IPS DF 6.9 (cell line): ENCODE results near the gene FAM151A.

ENCODE experiments used
- DNase-seq: peaks from one replicate; pipeline ENCODE4 v3.0.0-alpha.2; 2013; ENCODE audit warnings: low read depth, low spot score
- H3K27ac ChIP-seq: one replicate; pipeline ENCODE4 v1.5.1; 2013; ENCODE audit warnings: low read length, control low read depth
- H3K27me3 ChIP-seq: 2 replicates; pipeline ENCODE4 v1.6.1; 2013; ENCODE audit warnings: mild to moderate bottlenecking, low read length; ENCODE audit not compliant: control insufficient read depth, insufficient read depth
- H3K36me3 ChIP-seq: 2 replicates; pipeline ENCODE4 v1.6.1; 2013; ENCODE audit warnings: low read length; ENCODE audit not compliant: control insufficient read depth, insufficient read depth
- H3K4me1 ChIP-seq: 2 replicates; pipeline ENCODE4 v1.6.1; 2013; ENCODE audit warnings: low read length; ENCODE audit not compliant: control insufficient read depth, insufficient read depth
- H3K4me3 ChIP-seq: 2 replicates; pipeline ENCODE4 v1.5.1; 2013; ENCODE audit warnings: mild to moderate bottlenecking, low read length
- H3K9me3 ChIP-seq: 2 replicates; pipeline ENCODE4 v1.6.1; 2013; ENCODE audit warnings: low read length, inconsistent platforms; ENCODE audit not compliant: control insufficient read depth, insufficient read depth
- WGBS: extraction: QIAGEN DNeasy Blood & Tissue Kit; methylation state at CpG from one replicate; pipeline ENCODE4 v1.1.7; 2013; ENCODE audit warnings: mixed read lengths, missing lambda C conversion rate; ENCODE audit not compliant: insufficient read length, insufficient coverage; 5-methylcytosine and 5-hydroxymethylcytosine counted together

Gene FAM151A

GRCh38 chr1:54652168-54652567 is 28.8 kb upstream of the FAM151A start:
- Histone ChIP-seq H3K36me3 (no peaks in the 10 kb centered on the region), H3K9me3 (no peaks in the 10 kb centered on the region), H3K27ac (no peak overlapping the region), H3K4me1 (no peaks in the 10 kb centered on the region), H3K4me3 (no peak overlapping the region), H3K27me3 (no peaks in the 10 kb centered on the region)
- DNase-seq: no peak

DNA sequence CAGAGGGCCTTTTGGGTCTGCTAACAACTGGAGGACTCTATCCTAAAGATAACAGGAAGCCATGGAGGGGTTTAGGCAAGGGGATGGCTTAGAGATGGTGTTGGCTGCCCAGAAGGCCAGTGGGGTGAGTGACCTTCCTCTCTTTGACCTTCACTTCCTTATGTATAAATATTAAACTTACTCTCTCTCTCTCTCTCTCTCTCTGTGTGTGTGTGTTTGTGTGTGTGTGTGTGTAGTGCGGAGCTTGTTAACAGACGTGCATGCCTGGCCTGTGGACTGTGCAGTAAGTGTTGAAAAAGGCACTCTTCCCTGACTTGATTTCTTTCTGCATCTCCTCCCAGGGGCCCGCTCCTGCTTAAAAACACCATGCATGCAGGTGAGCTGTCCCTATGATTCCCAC is 28.3 kb upstream of the FAM151A start:
- no peaks in the 10 kb centered on the region for H3K4me1 ChIP-seq
- H3K27me3 ChIP-seq: no peaks in the 10 kb centered on the region
- H3K36me3 ChIP-seq: no peaks in the 10 kb centered on the region
- H3K4me3 ChIP-seq: no peak overlapping the region
- no CpG with 5 or more reads among the region's 3 CpGs for WGBS
- no peaks in the 10 kb centered on the region for H3K9me3 ChIP-seq
- H3K27ac ChIP-seq: no peak overlapping the region
- DNase-seq: no peak

DNA sequence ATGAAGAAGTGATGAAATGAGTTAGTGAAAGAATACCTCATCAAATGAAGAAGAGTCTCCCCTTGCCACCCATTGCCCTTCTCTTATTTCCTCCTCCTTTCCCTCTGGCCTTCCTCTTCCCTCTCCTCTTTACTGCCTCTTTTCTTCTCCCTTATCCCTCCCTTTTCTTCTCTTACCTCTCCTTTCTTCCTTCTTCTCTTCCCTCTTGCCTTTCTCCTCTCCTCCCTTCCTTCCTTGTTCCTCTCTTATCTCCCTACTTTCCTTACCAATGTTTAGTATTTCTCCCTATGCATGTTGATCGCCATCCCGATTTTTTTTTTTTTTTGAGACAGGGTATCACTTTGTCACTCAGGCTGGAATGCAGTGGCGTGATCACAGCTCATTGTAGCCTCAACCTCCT is 27.1 kb upstream of the FAM151A start:
- no peak overlapping the region for H3K27ac ChIP-seq
- H3K36me3 ChIP-seq: no peaks in the 10 kb centered on the region
- H3K27me3 ChIP-seq: no peaks in the 10 kb centered on the region
- no peak overlapping the region for H3K4me3 ChIP-seq
- no peaks in the 10 kb centered on the region for H3K9me3 ChIP-seq
- no peak for DNase-seq
- no peaks in the 10 kb centered on the region for H3K4me1 ChIP-seq
- WGBS: no CpG with 5 or more reads among the region's 3 CpGs

- no peak overlapping the region for H3K27ac ChIP-seq
- no peak for DNase-seq
- H3K36me3 ChIP-seq: no peaks in the 10 kb centered on the region
- no CpG with 5 or more reads among the region's 1 CpG for WGBS
- H3K4me3 ChIP-seq: no peak overlapping the region
- H3K4me1 ChIP-seq: no peaks in the 10 kb centered on the region
- H3K27me3 ChIP-seq: no peaks in the 10 kb centered on the region
- H3K9me3 ChIP-seq: no peaks in the 10 kb centered on the region
These were observed 26.6 kb upstream of the FAM151A start for GRCh38 chr1:54649921-54650320.

DNA sequence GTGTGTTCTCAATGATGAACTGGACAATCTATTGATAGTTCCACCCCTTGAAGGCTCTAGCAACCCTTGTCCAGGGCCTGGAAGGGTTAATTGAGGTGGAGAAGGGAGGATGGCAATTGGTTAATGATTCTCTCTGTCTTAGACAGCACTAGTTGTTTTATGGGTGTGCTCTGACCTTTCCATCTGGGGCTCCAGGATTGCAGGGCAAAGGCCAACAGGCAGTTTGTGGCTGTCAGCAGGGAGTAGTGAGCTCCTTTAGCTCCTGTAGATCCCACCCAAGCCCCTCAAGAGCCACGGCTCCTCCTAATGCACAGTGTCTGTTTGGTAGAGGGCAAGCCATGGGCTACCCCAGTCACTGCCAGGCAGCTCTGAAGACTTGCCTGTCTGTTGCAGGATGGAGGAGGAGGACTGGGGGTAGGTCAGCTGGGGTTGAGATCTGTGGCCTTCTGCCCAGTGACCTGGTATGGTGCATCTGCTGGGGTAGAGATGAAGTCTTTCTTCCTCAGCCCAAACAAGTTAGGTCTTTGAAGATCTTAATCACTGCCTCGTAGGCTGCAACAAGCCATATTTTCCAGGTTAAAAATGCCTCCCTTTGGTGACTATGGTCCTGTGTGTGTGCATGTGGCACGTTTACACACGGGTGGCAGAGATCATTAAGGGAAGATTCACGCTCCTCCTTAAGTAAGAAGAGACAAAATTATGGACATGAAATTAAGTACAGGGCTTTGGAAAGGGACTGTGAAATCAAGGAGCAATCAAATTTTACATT is 26.0 kb upstream of the FAM151A start:
- Histone ChIP-seq H3K4me3 (no peak overlapping the region), H3K4me1 (no peaks in the 10 kb centered on the region), H3K27ac (no peak overlapping the region), H3K9me3 (no peaks in the 10 kb centered on the region), H3K27me3 (no peaks in the 10 kb centered on the region), H3K36me3 (no peaks in the 10 kb centered on the region)
- no CpG with 5 or more reads among the region's 5 CpGs for WGBS
- DNase-seq: no peak

DNA sequence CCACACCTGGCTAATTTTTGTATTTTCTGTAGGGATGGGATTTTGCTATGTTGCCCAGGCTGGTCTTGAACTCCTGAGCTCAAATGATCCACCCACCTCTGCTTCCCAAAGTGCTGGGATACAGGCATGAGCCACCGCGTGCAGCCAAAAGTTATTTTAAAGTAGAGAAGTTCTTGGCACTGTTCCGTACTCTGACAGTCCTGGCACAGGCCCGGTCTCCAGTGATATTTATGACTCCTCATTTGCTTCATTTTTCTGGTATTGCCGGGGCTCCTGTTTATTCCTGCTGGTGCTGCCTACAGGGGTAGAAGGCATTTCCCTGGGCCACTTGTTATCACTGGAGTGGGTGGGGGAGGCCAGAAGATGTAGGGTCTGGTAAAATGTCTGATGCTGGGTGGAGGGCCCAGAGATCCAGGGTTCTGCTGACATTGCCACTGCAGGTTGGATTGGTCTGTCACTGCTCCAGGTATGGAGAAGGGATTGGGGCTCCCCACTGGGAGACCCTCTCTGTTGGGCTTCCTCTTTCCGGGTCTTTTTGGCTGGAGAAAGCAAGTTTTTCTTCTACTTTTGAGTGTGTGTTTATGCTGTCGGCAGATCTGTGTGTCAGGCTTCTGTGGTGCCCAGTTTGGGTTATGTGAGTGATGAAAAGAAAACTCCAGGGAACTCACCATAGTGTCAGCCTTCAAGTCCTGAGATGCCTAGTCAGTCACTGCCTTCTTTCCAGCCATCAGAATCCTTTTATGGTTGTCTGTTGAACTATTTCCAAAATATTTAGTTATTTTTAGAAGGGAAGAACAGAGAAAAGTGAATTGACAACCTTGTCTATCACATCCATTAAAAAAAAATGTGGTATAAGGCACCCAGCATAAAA is 22.7 kb upstream of the FAM151A start:
- Histone ChIP-seq H3K9me3 (no peaks in the 10 kb centered on the region), H3K27ac (no peak overlapping the region), H3K4me3 (no peak overlapping the region), H3K27me3 (no peaks in the 10 kb centered on the region; the same call in 1 of the 2 replicates), H3K36me3 (no peaks in the 10 kb centered on the region), H3K4me1 (no peaks in the 10 kb centered on the region)
- no peak for DNase-seq
- WGBS: no CpG with 5 or more reads among the region's 7 CpGs

DNA sequence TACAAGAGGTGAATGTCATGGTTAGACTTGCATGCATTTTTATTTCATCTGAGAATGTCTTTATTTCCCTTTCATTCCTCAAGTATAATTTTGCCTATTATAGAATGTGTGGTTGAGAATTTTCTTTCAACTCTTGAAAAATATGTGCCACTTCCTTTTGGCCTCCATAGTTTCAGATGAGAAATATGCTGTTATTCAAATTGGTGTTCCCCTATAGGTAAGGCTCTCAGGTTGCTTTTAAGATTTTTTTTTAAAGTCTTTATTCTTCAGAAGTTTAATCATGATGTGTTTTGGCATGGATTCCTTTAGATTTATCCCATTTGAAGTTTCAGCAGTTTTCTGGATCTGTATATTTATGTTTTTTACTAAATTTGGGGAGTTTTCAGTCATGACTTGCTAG is 20.4 kb upstream of the FAM151A start:
- Histone ChIP-seq H3K9me3 (no peaks in the 10 kb centered on the region), H3K4me1 (no peaks in the 10 kb centered on the region), H3K27ac (no peak overlapping the region), H3K36me3 (no peaks in the 10 kb centered on the region), H3K4me3 (no peak overlapping the region), H3K27me3 (no peaks in the 10 kb centered on the region; the same call in 1 of the 2 replicates)
- DNase-seq: no peak

GRCh38 chr1:54640863-54641836 is 17.8 kb upstream of the FAM151A start, which contains the start of gene MROH7:
Gene MROH7 (plus strand): TSS chr1:54641786. CDS start chr1:54652927, 11,141 bp downstream.
- H3K27ac ChIP-seq: no peak within 1 kb of the TSS
- no CpG with 5 or more reads among the region's 8 CpGs for WGBS
- DNase-seq: no peak

GRCh38 chr1:54640361-54640760 is 17.0 kb upstream of the FAM151A start:
- 100% methylated on average over 1 of the region's 4 CpGs for WGBS
- Histone ChIP-seq H3K27me3 (no peaks in the 10 kb centered on the region; the same call in 1 of the 2 replicates), H3K9me3 (no peaks in the 10 kb centered on the region), H3K4me1 (no peaks in the 10 kb centered on the region), H3K4me3 (no peak overlapping the region), H3K27ac (no peak overlapping the region), H3K36me3 (no peaks in the 10 kb centered on the region)
- DNase-seq: no peak

More at GRCh38 chr1:54640863-54641836, 17.8 kb upstream of the FAM151A start, which contains the start of gene MROH7:
- no peak within 1 kb of the TSS for H3K4me3 ChIP-seq
- no peaks in the 10 kb centered on the region for H3K4me1 ChIP-seq
- H3K27me3 ChIP-seq: no peaks in the 10 kb centered on the region; the same call in 1 of the 2 replicates
- H3K9me3 ChIP-seq: no peaks in the 10 kb centered on the region
- H3K36me3 ChIP-seq: no peaks in the 10 kb centered on the region
